GM18526 (cell line): ENCODE results near the gene SIX2.

Source experiments
- POLR2A ChIP-seq: IDR thresholded peaks from 3 replicates; pipeline ENCODE4 v1.6.1; 2011; ENCODE audit not compliant: insufficient read length; ENCODE audit errors: extremely low read depth

Gene SIX2

DNA sequence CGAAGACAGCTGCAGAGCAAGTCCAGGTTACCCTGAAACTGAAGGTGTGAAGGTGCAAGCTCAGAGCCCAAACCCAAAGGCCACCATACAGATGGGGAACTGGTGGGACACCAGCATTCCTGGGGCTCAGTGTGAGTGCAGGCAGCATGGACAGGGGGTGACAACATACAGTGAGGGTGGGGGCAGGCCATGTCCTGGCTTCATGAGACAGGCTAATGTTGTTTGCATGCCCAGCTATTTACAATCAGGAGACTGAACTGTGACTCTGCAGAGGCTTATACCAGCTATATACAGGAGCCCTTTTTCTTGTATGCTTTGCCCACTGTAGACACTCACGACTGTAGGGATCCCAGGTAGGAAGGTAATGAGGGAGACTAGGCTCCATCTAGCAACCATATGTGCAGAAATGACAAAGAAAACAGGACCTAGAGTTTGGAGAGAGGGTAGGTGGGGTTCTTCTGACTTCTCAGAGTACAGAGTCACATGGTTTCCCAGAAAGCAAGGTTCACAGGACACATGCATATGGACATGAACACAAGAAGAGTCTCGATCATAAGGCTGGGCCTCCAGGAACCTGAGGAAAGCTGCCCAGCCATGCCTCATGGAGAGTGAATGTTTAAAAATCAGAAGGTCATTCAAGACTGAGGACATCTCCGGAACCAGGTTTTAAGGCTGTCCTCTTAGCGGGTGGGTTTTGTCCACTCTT is 41.4 kb downstream of the SIX2 start:
- no peak for TF ChIP-seq POLR2A

DNA sequence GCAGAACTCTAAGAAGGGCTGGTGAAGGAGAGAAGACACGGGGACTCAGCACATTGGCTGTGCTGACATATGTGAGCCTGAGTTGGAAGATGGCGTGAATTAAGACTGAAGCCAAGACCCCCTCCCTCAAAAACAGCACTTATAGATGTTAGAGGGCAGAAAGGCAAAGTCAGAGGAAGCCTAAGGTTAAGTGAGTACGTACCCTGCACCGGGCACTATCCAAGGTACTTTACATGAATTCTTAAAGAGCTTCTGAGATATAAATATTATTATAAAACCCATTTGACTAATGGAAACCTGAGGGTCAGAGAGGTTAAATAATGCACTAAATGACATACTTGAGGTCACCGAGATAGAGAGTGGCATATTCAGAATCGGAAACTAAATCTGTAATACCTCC is 42.2 kb downstream of the SIX2 start:
- no peak for TF ChIP-seq POLR2A

DNA sequence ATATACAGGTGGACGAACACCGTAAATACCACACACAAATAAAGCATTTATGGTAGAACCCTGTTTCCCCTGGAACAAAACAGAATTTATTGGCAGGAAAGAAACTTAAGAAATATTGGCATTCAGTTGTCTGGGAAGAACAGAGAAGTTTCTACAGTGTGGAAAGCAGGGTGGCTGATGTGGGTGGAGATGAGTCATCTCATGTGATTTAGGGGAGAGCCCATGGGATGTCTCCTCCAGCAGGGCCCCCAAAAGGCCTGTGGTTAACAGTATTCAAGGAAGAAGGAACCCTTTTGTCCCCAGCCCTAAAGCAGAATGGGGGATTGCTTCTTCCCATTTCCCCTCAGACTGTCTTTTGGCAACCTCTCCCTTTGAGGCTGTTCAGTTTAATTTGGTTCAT is 43.6 kb downstream of the SIX2 start:
- no peak for TF ChIP-seq POLR2A

DNA sequence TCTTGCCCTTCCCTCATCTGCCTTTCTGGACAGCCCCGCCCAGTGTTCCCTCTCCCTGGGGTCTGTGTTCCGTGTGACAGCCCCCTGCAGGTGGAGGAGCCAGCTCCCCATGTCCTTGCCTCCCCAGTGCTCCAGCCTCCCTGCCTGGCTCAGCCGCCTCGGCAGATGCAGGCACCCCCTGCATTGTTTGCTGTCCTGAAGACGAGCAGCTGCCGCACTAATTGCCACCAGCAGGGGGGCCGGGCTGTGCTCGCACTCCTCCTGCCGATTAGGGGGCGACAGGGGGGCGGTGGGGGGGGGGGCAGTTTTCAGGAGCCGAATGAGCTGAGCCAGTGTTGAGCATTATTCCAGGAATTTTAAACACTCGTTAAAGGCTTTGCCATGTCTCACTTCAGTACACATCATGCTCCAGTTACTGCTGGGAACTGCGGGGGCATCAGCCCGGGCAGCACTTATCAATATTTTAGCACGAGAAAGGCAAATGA is 44.5 kb downstream of the SIX2 start:
- TF ChIP-seq POLR2A, result no peak

DNA sequence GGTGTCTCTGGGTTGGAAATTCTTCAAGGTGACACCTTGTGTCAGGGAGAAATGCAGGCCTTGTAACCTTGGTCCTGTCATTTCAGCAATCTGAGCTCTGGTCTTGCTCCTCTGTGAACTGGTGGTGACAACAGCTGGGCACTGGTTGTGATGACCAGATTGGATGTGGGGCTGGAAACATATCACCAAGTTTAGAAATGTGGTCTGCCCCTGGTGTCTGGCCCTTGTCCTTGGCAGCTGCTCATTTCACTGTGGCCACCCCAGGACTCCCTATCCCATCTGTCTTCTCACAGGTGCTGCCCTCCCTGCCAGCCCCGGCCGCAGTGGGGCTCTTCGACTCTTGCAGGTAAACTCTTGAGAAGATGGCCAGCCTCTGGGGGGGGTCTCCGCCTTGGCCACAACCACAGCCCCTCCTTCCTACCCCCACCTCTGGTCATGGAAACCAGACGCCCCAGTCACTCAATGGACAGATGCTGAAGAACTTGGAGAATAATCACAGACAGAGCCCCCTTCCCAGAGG is 47.0 kb downstream of the SIX2 start:
- no peak for TF ChIP-seq POLR2A

DNA sequence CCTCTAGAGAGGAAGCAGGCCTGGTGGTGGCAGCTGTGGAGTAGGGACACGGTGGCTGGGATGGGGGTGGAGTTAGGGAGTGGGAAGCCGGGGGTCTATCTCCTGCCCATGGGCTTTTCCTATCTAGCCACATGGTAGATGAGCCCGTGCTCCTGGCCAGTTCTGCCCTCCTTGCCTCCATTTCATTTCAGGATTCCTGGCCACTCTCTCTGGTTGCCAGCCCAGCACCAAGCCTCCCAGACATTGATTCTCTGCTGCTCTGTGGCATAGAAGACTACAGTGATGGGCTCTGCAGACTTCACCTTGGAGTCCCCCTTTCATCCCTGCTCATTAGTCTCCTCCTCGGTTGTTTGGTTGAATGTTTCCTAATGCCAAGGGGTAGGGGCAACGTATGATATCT is 48.4 kb downstream of the SIX2 start:
- TF ChIP-seq POLR2A, result no peak

DNA sequence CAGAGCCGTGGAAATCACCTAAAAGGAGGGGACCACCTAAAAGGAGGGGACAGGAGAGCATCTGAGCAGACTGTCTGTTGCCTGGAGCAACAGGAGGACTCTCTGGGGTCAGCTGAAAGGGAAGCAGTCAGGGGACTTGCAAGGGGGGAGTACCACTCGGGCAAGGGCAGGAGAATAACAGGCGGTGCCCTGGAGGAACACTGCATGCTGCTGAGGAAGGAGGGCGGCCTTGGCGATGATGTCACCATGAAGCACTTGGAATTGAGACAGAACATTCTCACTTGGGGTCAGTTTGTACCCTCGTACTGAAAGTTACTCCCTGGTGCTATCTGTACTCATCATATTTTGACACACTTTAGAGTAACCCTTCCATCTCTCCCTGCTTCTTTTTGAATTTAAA is 49.4 kb downstream of the SIX2 start:
- TF ChIP-seq POLR2A, result no peak

DNA sequence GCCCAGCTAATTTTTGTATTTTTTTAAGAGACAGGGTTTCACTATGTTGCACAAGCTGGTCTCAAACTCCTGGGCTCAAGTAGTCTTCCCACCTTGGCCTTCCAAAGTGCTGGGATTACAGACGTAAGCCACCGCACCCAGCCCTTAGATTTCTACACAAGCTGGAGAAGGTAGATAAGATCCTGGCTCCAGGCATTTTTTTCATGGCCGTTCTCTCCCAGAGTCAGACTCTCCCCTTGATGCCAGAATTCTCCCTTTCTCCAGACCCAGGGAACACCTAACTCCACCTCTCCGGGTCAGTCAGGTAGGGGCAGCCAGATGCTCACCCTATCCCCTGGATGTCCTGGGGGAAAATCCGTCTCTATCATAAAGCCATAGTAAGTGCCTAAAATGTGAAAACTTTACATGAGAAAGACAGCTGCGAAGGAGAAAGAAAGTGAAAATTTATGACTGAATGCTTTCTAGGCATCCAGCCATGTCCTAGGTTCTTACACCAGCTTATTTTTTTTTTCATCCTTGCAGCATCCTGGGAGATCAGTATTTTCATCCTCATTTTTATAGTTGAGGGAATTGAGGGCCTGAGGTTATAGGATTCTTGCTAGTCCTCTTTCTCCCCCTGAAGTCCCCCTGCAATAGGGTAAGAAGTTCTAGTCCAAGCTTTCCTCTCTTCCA is 51.5 kb downstream of the SIX2 start:
- no peak for TF ChIP-seq POLR2A

DNA sequence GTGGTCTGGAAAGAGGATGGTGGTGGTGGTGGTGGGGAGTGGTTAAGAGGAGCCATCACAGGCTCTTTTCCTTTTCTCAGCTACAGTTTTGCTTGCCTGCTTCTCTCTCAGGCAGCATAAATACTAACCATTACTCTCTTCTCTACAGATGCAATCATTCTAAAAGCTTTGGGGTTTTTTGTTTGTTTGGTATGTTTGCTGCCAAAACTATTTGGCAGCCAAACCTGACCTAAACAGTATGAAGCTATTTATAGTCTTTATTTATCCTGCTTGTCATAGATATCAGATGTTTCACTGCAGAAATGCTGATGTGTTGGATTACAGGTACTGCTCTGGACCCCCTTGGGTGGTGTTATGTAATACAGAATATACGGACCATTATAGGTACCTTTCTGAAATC is 52.4 kb downstream of the SIX2 start:
- TF ChIP-seq POLR2A, result no peak

DNA sequence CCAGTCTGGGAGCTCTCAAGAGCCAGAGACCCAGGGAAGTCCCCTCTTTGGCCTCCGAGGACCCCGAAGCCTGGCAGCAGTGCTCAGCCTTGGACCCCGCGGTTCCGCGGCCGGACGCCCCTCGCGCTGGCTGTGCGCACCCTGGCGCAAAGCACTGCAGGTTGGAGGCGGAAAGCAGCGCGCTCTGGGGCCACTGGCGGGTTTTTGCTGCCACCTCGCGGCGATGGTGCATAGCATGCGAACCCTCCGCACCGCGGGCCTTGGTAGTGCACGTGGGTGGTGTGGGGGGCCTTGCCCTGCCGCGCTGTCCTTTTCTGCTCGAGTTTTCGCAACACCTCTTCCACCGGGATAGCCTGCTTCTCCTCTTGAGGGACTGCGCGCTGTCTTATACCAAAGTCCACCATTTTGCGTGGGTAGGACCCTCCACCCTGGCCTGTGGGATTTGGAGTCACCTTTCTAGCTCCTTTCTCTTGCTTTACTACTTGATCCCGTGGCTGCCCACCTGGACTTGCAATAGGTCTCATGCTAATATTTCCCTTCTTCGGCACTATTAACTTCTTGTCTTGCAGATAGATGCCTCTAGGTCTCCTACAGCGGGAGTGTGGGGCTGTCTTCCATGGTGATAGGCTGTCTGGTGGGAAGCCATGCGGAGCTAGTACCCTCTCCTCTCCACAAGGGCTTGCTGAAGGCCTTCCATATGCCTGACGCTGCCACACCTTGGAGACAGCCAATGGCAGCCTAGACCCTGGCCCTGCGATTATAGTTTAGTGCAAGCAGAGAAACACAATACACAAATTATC is 53.5 kb downstream of the SIX2 start:
- no peak for TF ChIP-seq POLR2A
